IMR-90 (cell line): ENCODE data around the gene MAML1. TPM values are rescaled to one million over a fixed set of nuclear protein-coding genes. Genes with fewer than 3 reads are reported as not detected.

Experiments used
- ATAC-seq: fragments of 200-7000 bp; cut with Tn5 transposase; 2 replicates; pipeline ENCODE4 v1.9.1; 2020; ENCODE audit warnings: low read depth, mild to moderate bottlenecking, moderate library complexity
- BruUV-seq: library from RNA; stranded (reverse); fragments of 400-500 nt; replicated peaks from 2 replicates; lab custom pipeline; 2021; lab: Mats Ljungman, UMichigan
- CTCF ChIA-PET: fragments of 300-600 bp; formaldehyde crosslinking; extraction: SDS; loops from one replicate; lab custom pipeline; 2021; ENCODE audit warnings: antibody characterized with exemption; lab: Yijun Ruan, JAX
- POLR2A ChIA-PET: fragments of 300-600 bp; sonication (Branson Sonifier 250); formaldehyde crosslinking; loops from one replicate; lab custom pipeline; 2022; ENCODE audit warnings: antibody characterized with exemption; ENCODE audit not compliant: unreplicated experiment; lab: Charles Lee
- DNase-seq: peaks from one replicate; pipeline ENCODE4 v3.0.0; 2013
- H2AFZ ChIP-seq: replicated peaks from 2 replicates; pipeline ENCODE3; 2013; ENCODE audit warnings: low read length, mild to moderate bottlenecking; ENCODE audit not compliant: poor library complexity
- H2AK5ac ChIP-seq: 2 replicates; pipeline ENCODE4 v1.6.1; 2013; ENCODE audit warnings: low read depth, low read length, inconsistent platforms
- H2AK9ac ChIP-seq: replicated peaks from 2 replicates; pipeline ENCODE3; 2013; ENCODE audit warnings: mild to moderate bottlenecking, low read depth, low read length, moderate library complexity; ENCODE audit not compliant: poor library complexity
- H2BK120ac ChIP-seq: 2 replicates; pipeline ENCODE4 v1.6.1; 2013; ENCODE audit warnings: low read depth, low read length, inconsistent platforms
- H2BK15ac ChIP-seq: 3 replicates; pipeline ENCODE4 v1.6.1; 2013; ENCODE audit warnings: low read depth, low read length, inconsistent platforms
- H2BK20ac ChIP-seq: 2 replicates; pipeline ENCODE4 v1.6.1; 2013; ENCODE audit warnings: low read depth, mild to moderate bottlenecking, inconsistent platforms, low read length, moderate library complexity
- H2BK5ac ChIP-seq: 2 replicates; pipeline ENCODE4 v1.6.1; 2013; ENCODE audit warnings: mild to moderate bottlenecking, low read depth, low read length, inconsistent platforms; ENCODE audit not compliant: poor library complexity, severe bottlenecking
- H3K14ac ChIP-seq: replicated peaks from 2 replicates; pipeline ENCODE4 v1.6.1; 2013; ENCODE audit warnings: low read depth, low read length, inconsistent platforms
- H3K18ac ChIP-seq: 2 replicates; pipeline ENCODE4 v1.6.1; 2013; ENCODE audit warnings: low read depth, low read length, control low read depth
- H3K23ac ChIP-seq: 2 replicates; pipeline ENCODE4 v1.6.1; 2013; ENCODE audit warnings: low read depth, low read length, inconsistent platforms
- H3K27ac ChIP-seq: 2 replicates; pipeline ENCODE4 v1.5.1; 2013; ENCODE audit warnings: mild to moderate bottlenecking, control low read depth, low read length; ENCODE audit not compliant: insufficient read depth
- H3K27me3 ChIP-seq: 2 replicates; pipeline ENCODE4 v1.6.1; 2013; ENCODE audit warnings: low read length; ENCODE audit not compliant: control insufficient read depth, insufficient read depth
- H3K36me3 ChIP-seq: 2 replicates; pipeline ENCODE4 v1.6.1; 2013; ENCODE audit warnings: low read length, mixed read lengths; ENCODE audit not compliant: control insufficient read depth, insufficient read depth
- H3K4ac ChIP-seq: 2 replicates; pipeline ENCODE4 v1.6.1; 2013; ENCODE audit warnings: low read depth, low read length, inconsistent platforms
- H3K4me1 ChIP-seq: 2 replicates; pipeline ENCODE4 v1.6.1; 2013; ENCODE audit warnings: low read length, mixed read lengths; ENCODE audit not compliant: control insufficient read depth, insufficient read depth
- H3K4me2 ChIP-seq: 2 replicates; pipeline ENCODE4 v1.6.1; 2013; ENCODE audit warnings: low read depth, mild to moderate bottlenecking, control low read depth, low read length, moderate library complexity
- H3K4me3 ChIP-seq: 2 replicates; pipeline ENCODE4 v1.5.1; 2013; ENCODE audit warnings: low read depth, mild to moderate bottlenecking, control low read depth, low read length, moderate library complexity; ENCODE audit not compliant: insufficient read depth
- H3K56ac ChIP-seq: 2 replicates; pipeline ENCODE4 v1.6.1; 2013; ENCODE audit warnings: low read length, inconsistent platforms; ENCODE audit not compliant: insufficient read depth; ENCODE audit errors: extremely low read depth
- H3K79me1 ChIP-seq, 2 experiments: 2 replicates each; pipeline ENCODE4 v1.6.1; 2013; ENCODE audit warnings: low read length in 2 of 2, inconsistent platforms in 1 of 2, low read depth in 1 of 2
- H3K9ac ChIP-seq: 2 replicates; pipeline ENCODE4 v1.6.1; 2013; ENCODE audit warnings: low read depth, low read length, control low read depth
- H3K9me1 ChIP-seq: 2 replicates; pipeline ENCODE4 v1.6.1; 2013; ENCODE audit warnings: low read length, inconsistent platforms; ENCODE audit not compliant: insufficient read depth
- H3K9me3 ChIP-seq: 2 replicates; pipeline ENCODE4 v1.6.1; 2013; ENCODE audit warnings: low read length; ENCODE audit not compliant: control insufficient read depth, insufficient read depth
- H4K20me1 ChIP-seq: 2 replicates; pipeline ENCODE4 v1.6.1; 2013; ENCODE audit warnings: low read length, inconsistent platforms; ENCODE audit not compliant: insufficient read depth
- H4K5ac ChIP-seq: 2 replicates; pipeline ENCODE4 v1.6.1; 2013; ENCODE audit warnings: mild to moderate bottlenecking, low read depth, low read length, control low read depth
- H4K8ac ChIP-seq, 2 experiments: 2 replicates each; pipeline ENCODE4 v1.6.1; 2013; ENCODE audit warnings: low read depth in 2 of 2, low read length in 2 of 2, control low read depth in 1 of 2, inconsistent platforms in 1 of 2
- H4K91ac ChIP-seq: 2 replicates; pipeline ENCODE4 v1.6.1; 2013; ENCODE audit warnings: low read depth, low read length, inconsistent platforms; ENCODE audit not compliant: insufficient read depth
- CTCF ChIP-seq: conservative IDR thresholded peaks from 2 replicates; pipeline ENCODE4 v1.5.1; 2012; ENCODE audit warnings: mild to moderate bottlenecking, low read depth, low read length, improper control_type of control experiment
- ELK1 ChIP-seq: fragments of 150-350 bp; IDR thresholded peaks from 2 replicates; pipeline ENCODE4 v1.6.1; 2016; ENCODE audit warnings: low read depth, mild to moderate bottlenecking, low read length, moderate library complexity, borderline replicate concordance
- FOS ChIP-seq: fragments of 150-350 bp; IDR thresholded peaks from 2 replicates; pipeline ENCODE4 v1.6.1; 2016; ENCODE audit warnings: low read depth, low read length
- MAZ ChIP-seq: IDR thresholded peaks from 2 replicates; pipeline ENCODE4 v1.6.1; 2012; ENCODE audit warnings: low read depth, mild to moderate bottlenecking, low read length, improper control_type of control experiment, moderate library complexity, borderline replicate concordance
- MXI1 ChIP-seq: IDR thresholded peaks from 2 replicates; pipeline ENCODE4 v1.6.1; 2012; ENCODE audit warnings: low read depth, mild to moderate bottlenecking, low read length, moderate library complexity, borderline replicate concordance
- RAD21 ChIP-seq: IDR thresholded peaks from 2 replicates; pipeline ENCODE4 v1.6.1; 2012; ENCODE audit warnings: low read length, improper control_type of control experiment
- RCOR1 ChIP-seq: IDR thresholded peaks from 2 replicates; pipeline ENCODE4 v1.6.1; 2012; ENCODE audit warnings: mild to moderate bottlenecking, low read length, improper control_type of control experiment; ENCODE audit not compliant: insufficient replicate concordance
- RFX5 ChIP-seq: IDR thresholded peaks from 2 replicates; pipeline ENCODE4 v1.8.0; 2012; ENCODE audit warnings: low read depth, mild to moderate bottlenecking, low read length, moderate library complexity
- SMC3 ChIP-seq: fragments of 150-350 bp; IDR thresholded peaks from 2 replicates; pipeline ENCODE4 v1.6.1; 2016; ENCODE audit warnings: low read depth, mild to moderate bottlenecking, antibody characterized with exemption, low read length, moderate library complexity
- USF2 ChIP-seq: fragments of 150-350 bp; IDR thresholded peaks from 2 replicates; pipeline ENCODE4 v1.6.1; 2017; ENCODE audit warnings: mild to moderate bottlenecking, antibody characterized with exemption, low read length, low read depth
- WGBS, 2 experiments: methylation state at CpG; one replicate each; pipeline versions ENCODE4 v1.1.5 to v1.1.7; 2013; ENCODE audit warnings: missing lambda C conversion rate in 2 of 2; ENCODE audit not compliant: insufficient read length in 1 of 2; ENCODE audit errors: extremely low coverage in 2 of 2; 5-methylcytosine and 5-hydroxymethylcytosine counted together
- dilution Hi-C: fragments of 300-500 bp; cut with HindIII; formaldehyde crosslinking; loops from one replicate; pipeline ENCODE4 v1.14.3; 2018; ENCODE audit warnings: low sequenced_read_pairs; ENCODE audit not compliant: unreplicated experiment
- in situ Hi-C: fragments of 300-500 bp; cut with MboI; formaldehyde crosslinking; loops from 3 replicates; pipeline ENCODE4 v1.14.3; 2019; ENCODE audit warnings: low sequenced_read_pairs, inconsistent platforms, mixed read lengths
- intact Hi-C: fragments of 100-400 bp; cut with micrococcal nuclease; formaldehyde crosslinking; loops from 2 replicates; pipeline ENCODE4 v1.10.0; 2022
- polyA plus RNA-seq, 3 experiments: library from polyadenylated mRNA; depleted of rRNA; stranded (reverse); fragments of >200 nt; gene quantifications; 2 replicates each; pipeline ENCODE4 v1.2.3, GENCODE V29; 2012; ENCODE audit warnings: low replicate concordance in 1 of 3
- total RNA-seq: library from RNA; depleted of rRNA; stranded (reverse); fragments of >200 nt; gene quantifications from 2 replicates; pipeline ENCODE4 v1.2.3, GENCODE V29; 2012

The MAML1 gene
- total and polyA plus RNA-seq, 2 of the 4 experiments (the other 2 are of a cell fraction) = 4.7 to 10.2 TPM

GRCh38 chr5:179733772-179734126 lies 1.1 kb downstream of the MAML1 start:
- Histone ChIP-seq H2BK15ac (no peak overlapping the region), H3K23ac (peak overlapping the region; percentile 98), H3K9ac (peak overlapping the region; percentile 79), H3K27ac (peak overlapping the region; percentile 86), H2BK5ac (peak overlapping the region; percentile 63), H3K14ac (peak overlapping the region; percentile 93), H3K9me3 (no peaks in the 10 kb centered on the region), H2BK120ac (no peak overlapping the region), H3K18ac (no peak overlapping the region), H3K4me2 (peak overlapping the region; percentile 91), H4K20me1 (peaks cover 54% of the 10 kb centered on the region), H3K4me1 (peaks cover 11% of the 10 kb centered on the region), H3K79me1 (peaks cover 0 to 34% of the 10 kb centered on the region in 2 experiments; a peak in 3 of 4 replicates), H3K56ac (peak overlapping the region; percentile 79), H2AK5ac (peak overlapping the region; percentile 49; the same call in 1 of the 2 replicates), H2AK9ac (peak overlapping the region; percentile 83), H2BK20ac (no peak overlapping the region), H3K9me1 (no peaks in the 10 kb centered on the region; the same call in none of the 2 replicates), H2AFZ (peak overlapping the region; percentile 87), H3K4ac (peak overlapping the region; percentile 72), H4K91ac (peak overlapping the region; percentile 26; the same call in 1 of the 2 replicates), H3K27me3 (no peaks in the 10 kb centered on the region), H4K8ac (peak overlapping the region in 1 of 2 experiments; percentile 39; a peak in 1 of 4 replicates), H4K5ac (no peak overlapping the region), H3K4me3 (peak overlapping the region; percentile 93), H3K36me3 (peaks cover 8% of the 10 kb centered on the region)
- intact Hi-C loops = loop anchor here (2.0 to 5.0 kb wide), 2 partner anchors 29 to 36 kb away; partner anchors contain the start of gene CANX
- DNase-seq (no peak), ATAC-seq (no peak)
- BruUV-seq = no TSS peak
- TF ChIP-seq RFX5 (no peak), ELK1 (no peak), RAD21 (no peak), SMC3 (no peak), CTCF (no peak), FOS (no peak), USF2 (no peak), MXI1 (no peak; the same call in 1 of the 2 replicates), MAZ (no peak), RCOR1 (no peak)
- CTCF ChIA-PET = no interaction called here
- 0% methylated on average over 1 of the region's 2 CpGs; no CpG with 5 or more reads in 1 of the 2 experiments for WGBS, 2 experiments
- in situ Hi-C loops = no loop called here
- POLR2A ChIA-PET = no interaction called here
- dilution Hi-C loops = no loop called here
